H9 (cell line): ENCODE measurements around the gene CMTM5. TPM values are rescaled to one million over a fixed set of nuclear protein-coding genes. Genes with fewer than 3 reads are reported as not detected.

ENCODE experiments used
- DNase-seq: peaks from one replicate; pipeline ENCODE4 v3.0.0-alpha.2; 2017
- H2AFZ ChIP-seq: one replicate; pipeline ENCODE4 v1.6.1; 2013; ENCODE audit warnings: mild to moderate bottlenecking, low read length, control low read depth, moderate library complexity
- H2AK5ac ChIP-seq: 2 replicates; pipeline ENCODE4 v1.6.1; 2013; ENCODE audit warnings: low read length, control low read depth, mixed read lengths; ENCODE audit not compliant: insufficient read length
- H2BK120ac ChIP-seq: one replicate; pipeline ENCODE4 v1.6.1; 2013; ENCODE audit warnings: low read depth, mild to moderate bottlenecking, low read length, control low read depth, inconsistent platforms; ENCODE audit not compliant: poor library complexity, severe bottlenecking
- H2BK12ac ChIP-seq: 2 replicates; pipeline ENCODE4 v1.6.1; 2013; ENCODE audit warnings: low read length, control low read depth, mixed read lengths, low read depth; ENCODE audit not compliant: insufficient read length
- H2BK15ac ChIP-seq: 2 replicates; pipeline ENCODE4 v1.6.1; 2013; ENCODE audit warnings: low read depth, low read length, control low read depth
- H2BK20ac ChIP-seq: one replicate; pipeline ENCODE4 v1.6.1; 2013; ENCODE audit warnings: low read depth, mild to moderate bottlenecking, low read length, control low read depth, inconsistent platforms; ENCODE audit not compliant: poor library complexity, severe bottlenecking
- H2BK5ac ChIP-seq: 2 replicates; pipeline ENCODE4 v1.6.1; 2013; ENCODE audit warnings: low read length, control low read depth, mixed read lengths; ENCODE audit not compliant: insufficient read length
- H3K14ac ChIP-seq: 2 replicates; pipeline ENCODE4 v1.6.1; 2013; ENCODE audit warnings: low read length, control low read depth; ENCODE audit not compliant: insufficient read depth
- H3K18ac ChIP-seq: 2 replicates; pipeline ENCODE4 v1.6.1; 2013; ENCODE audit warnings: low read depth, mild to moderate bottlenecking, mixed read lengths, low read length, control low read depth; ENCODE audit not compliant: insufficient read length
- H3K23ac ChIP-seq: 2 replicates; pipeline ENCODE4 v1.6.1; 2013; ENCODE audit warnings: low read length, control low read depth, mixed read lengths, low read depth; ENCODE audit not compliant: insufficient read length
- H3K23me2 ChIP-seq: 2 replicates; pipeline ENCODE4 v1.6.1; 2013; ENCODE audit warnings: low read depth, mild to moderate bottlenecking, mixed read lengths, low read length, control low read depth; ENCODE audit not compliant: insufficient read length, poor library complexity, severe bottlenecking
- H3K27ac ChIP-seq: 2 replicates; pipeline ENCODE4 v1.5.1; 2013; ENCODE audit warnings: low read length, control low read depth, mixed read lengths, low read depth; ENCODE audit not compliant: insufficient read length
- H3K27me3 ChIP-seq: 2 replicates; pipeline ENCODE4 v1.6.1; 2013; ENCODE audit warnings: low read length, control low read depth, inconsistent platforms; ENCODE audit not compliant: insufficient read depth
- H3K4ac ChIP-seq: 2 replicates; pipeline ENCODE4 v1.6.1; 2013; ENCODE audit warnings: low read depth, mild to moderate bottlenecking, control low read depth, inconsistent platforms, low read length, moderate library complexity
- H3K4me1 ChIP-seq: 2 replicates; pipeline ENCODE4 v1.6.1; 2013; ENCODE audit warnings: low read length, control low read depth, inconsistent platforms; ENCODE audit not compliant: insufficient read depth
- H3K4me2 ChIP-seq: 2 replicates; pipeline ENCODE4 v1.6.1; 2013; ENCODE audit warnings: low read length, control low read depth, mixed read lengths; ENCODE audit not compliant: insufficient read length, insufficient read depth
- H3K56ac ChIP-seq: 2 replicates; pipeline ENCODE4 v1.6.1; 2013; ENCODE audit warnings: low read depth, mild to moderate bottlenecking, mixed read lengths, low read length, control low read depth; ENCODE audit not compliant: insufficient read length
- H3K79me1 ChIP-seq: 2 replicates; pipeline ENCODE4 v1.6.1; 2013; ENCODE audit warnings: low read depth, mild to moderate bottlenecking, moderate library complexity, low read length, control low read depth, inconsistent platforms; ENCODE audit not compliant: insufficient read depth, poor library complexity, severe bottlenecking
- H3K79me2 ChIP-seq: 2 replicates; pipeline ENCODE4 v1.6.1; 2013; ENCODE audit warnings: low read length, control low read depth, inconsistent platforms; ENCODE audit not compliant: insufficient read depth
- H3K9ac ChIP-seq: 2 replicates; pipeline ENCODE4 v1.6.1; 2013; ENCODE audit warnings: low read length, control low read depth, mixed read lengths; ENCODE audit not compliant: insufficient read length; ENCODE audit errors: extremely low read depth
- H3K9me3 ChIP-seq: one replicate; pipeline ENCODE4 v1.6.1; 2013; ENCODE audit warnings: low read depth, low read length, inconsistent platforms; ENCODE audit not compliant: control insufficient read depth
- H3T11ph ChIP-seq: one replicate; pipeline ENCODE4 v1.6.1; 2013; ENCODE audit warnings: mild to moderate bottlenecking, low read length, control low read depth, inconsistent platforms
- H4K20me1 ChIP-seq: one replicate; pipeline ENCODE4 v1.6.1; 2013; ENCODE audit not compliant: control insufficient read depth, insufficient read length, insufficient read depth
- H4K5ac ChIP-seq: 2 replicates; pipeline ENCODE4 v1.6.1; 2013; ENCODE audit warnings: low read depth, mild to moderate bottlenecking, mixed read lengths, low read length, control low read depth; ENCODE audit not compliant: insufficient read length
- H4K8ac ChIP-seq: replicated peaks from 2 replicates; pipeline ENCODE4 v1.6.1; 2013; ENCODE audit warnings: low read length, control low read depth, mixed read lengths, low read depth; ENCODE audit not compliant: insufficient read length
- H4K91ac ChIP-seq: 2 replicates; pipeline ENCODE4 v1.6.1; 2013; ENCODE audit warnings: low read depth, mild to moderate bottlenecking, moderate library complexity, mixed read lengths, low read length, control low read depth; ENCODE audit not compliant: insufficient read length
- H3K27ac Mint-ChIP-seq, 3 experiments: 2 replicates in 2 of 3; 3 replicates in 1 of 3; pipeline ENCODE4 v1.8.0; 2020 to 2021; ENCODE audit warnings: mixed read lengths in 3 of 3, mild to moderate bottlenecking in 1 of 3, moderate library complexity in 1 of 3
- H3K27me3 Mint-ChIP-seq: 2 replicates; pipeline ENCODE4 v1.8.0; 2021; ENCODE audit warnings: low read depth, mild to moderate bottlenecking, moderate library complexity, mixed read lengths
- H3K36me3 Mint-ChIP-seq, 3 experiments: 2 replicates in 2 of 3; 3 replicates in 1 of 3; pipeline ENCODE4 v1.8.0; 2020 to 2021; ENCODE audit warnings: low read depth in 3 of 3, mixed read lengths in 3 of 3; ENCODE audit not compliant: insufficient read depth in 1 of 3
- H3K4me1 Mint-ChIP-seq, 2 experiments: 2 replicates each; pipeline ENCODE4 v1.8.0; 2020; ENCODE audit warnings: mixed read lengths in 2 of 2
- H3K4me3 Mint-ChIP-seq, 2 experiments: 2 replicates in 1 of 2; 3 replicates in 1 of 2; pipeline ENCODE4 v1.8.0; 2020 to 2021; ENCODE audit warnings: mild to moderate bottlenecking in 2 of 2, mixed read lengths in 2 of 2, moderate library complexity in 1 of 2
- H3K9me3 Mint-ChIP-seq, 2 experiments: 2 replicates in 1 of 2; 3 replicates in 1 of 2; pipeline ENCODE4 v1.8.0; 2020; ENCODE audit warnings: mild to moderate bottlenecking in 2 of 2, mixed read lengths in 2 of 2, moderate library complexity in 1 of 2
- WGBS: extraction: QIAGEN DNeasy Blood & Tissue Kit; methylation state at CpG from one replicate; pipeline ENCODE4 v1.1.7; 2013; ENCODE audit warnings: missing lambda C conversion rate, low lambda C conversion rate, mixed read lengths; ENCODE audit not compliant: insufficient read length; ENCODE audit errors: extremely low coverage; 5-methylcytosine and 5-hydroxymethylcytosine counted together
- total RNA-seq: library from RNA; stranded (reverse); gene quantifications from 2 replicates; pipeline ENCODE4 v1.2.1, GENCODE V29; 2021
- TF ChIP-seq, protein P1 (sequence below): fragments of 200-600 bp; sonication (generic); conservative IDR thresholded peaks from 3 replicates; pipeline ENCODE4 v1.8.0; 2021; ENCODE audit warnings: antibody characterized with exemption, mild to moderate bottlenecking

CMTM5 gene
- total RNA-seq, 1 experiment from 2014 or later, result not detected

DNA sequence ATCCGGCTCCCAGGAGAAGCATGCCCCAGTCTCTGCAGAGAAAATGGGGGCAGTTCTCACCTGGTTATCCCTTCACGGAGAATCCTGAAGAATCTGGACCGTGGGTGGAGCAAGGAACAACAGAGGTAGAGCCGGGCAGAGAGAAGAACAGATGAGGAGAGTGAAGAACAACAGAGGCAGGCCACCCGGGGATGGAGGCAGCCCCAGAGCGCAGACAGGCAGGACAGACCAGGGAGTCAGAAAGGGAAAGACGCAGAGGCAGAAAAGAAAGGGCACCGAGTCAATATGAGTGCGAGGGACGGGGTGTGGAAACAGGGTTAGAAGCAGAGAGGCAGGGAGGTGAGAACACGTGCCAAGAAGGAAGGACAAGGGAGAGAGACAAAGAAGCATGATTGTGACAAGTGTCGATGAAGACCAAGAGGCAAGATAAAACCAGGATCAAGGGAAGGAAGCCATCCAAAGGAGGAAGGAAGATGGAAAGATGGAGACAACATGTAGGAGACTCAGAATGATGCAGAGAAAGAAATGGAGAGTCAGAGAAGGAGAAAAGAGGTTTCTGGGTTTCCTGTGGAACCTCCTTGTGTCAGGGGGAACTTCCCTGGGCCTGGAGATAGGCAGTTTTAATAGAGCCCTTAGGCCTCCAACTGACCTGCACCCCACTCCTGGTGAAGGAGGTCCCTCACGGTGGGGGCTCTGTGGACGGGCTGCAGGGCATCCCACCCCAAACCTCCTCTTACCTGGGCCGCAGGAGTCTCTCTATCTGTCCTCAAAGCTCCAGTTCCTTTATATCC lies 30.9 kb downstream of the CMTM5 start, which contains the start of gene MYH6:
Gene MYH6 (minus strand): TSS at position 758 of the 791 bp plus-strand sequence. CDS start 1,050 bp downstream, outside the sequence.
- Histone ChIP-seq H3K23me2 (no peaks in the 10 kb centered on the region), H3K4me1 (no peaks in the 10 kb centered on the region), H2BK5ac (no peak within 1 kb of the TSS), H3K79me1 (no peaks in the 10 kb centered on the region), H2BK12ac (no peak within 1 kb of the TSS), H2BK15ac (no peak within 1 kb of the TSS), H3K23ac (no peak within 1 kb of the TSS), H4K91ac (no peak within 1 kb of the TSS), H3K27me3 (no peaks in the 10 kb centered on the region), H3K9me3 (no peaks in the 10 kb centered on the region), H4K20me1 (no peaks in the 10 kb centered on the region), H4K8ac (no peak within 1 kb of the TSS), H3K27ac (no peak within 1 kb of the TSS), H3K14ac (no peak within 1 kb of the TSS; the same call in 1 of the 2 replicates), H2BK20ac (no peak within 1 kb of the TSS), H2AK5ac (no peak within 1 kb of the TSS), H4K5ac (no peak within 1 kb of the TSS), H3K4me2 (no peak within 1 kb of the TSS), H3K56ac (no peak within 1 kb of the TSS), H3T11ph (no peak within 1 kb of the TSS), H2AFZ (no peak within 1 kb of the TSS), H3K4ac (no peak within 1 kb of the TSS), H3K18ac (no peak within 1 kb of the TSS), H3K9ac (no peak within 1 kb of the TSS), H3K79me2 (no peaks in the 10 kb centered on the region), H2BK120ac (no peak within 1 kb of the TSS)
- H3K27me3 Mint-ChIP-seq, result peaks cover 56% of the 10 kb centered on the region
- H3K9me3 Mint-ChIP-seq, result no peaks in the 10 kb centered on the region
- no peak within 1 kb of the TSS for H3K27ac Mint-ChIP-seq
- peaks cover 15 to 20% of the 10 kb centered on the region in 2 experiments for H3K4me1 Mint-ChIP-seq
- TF ChIP-seq, protein P1, sequence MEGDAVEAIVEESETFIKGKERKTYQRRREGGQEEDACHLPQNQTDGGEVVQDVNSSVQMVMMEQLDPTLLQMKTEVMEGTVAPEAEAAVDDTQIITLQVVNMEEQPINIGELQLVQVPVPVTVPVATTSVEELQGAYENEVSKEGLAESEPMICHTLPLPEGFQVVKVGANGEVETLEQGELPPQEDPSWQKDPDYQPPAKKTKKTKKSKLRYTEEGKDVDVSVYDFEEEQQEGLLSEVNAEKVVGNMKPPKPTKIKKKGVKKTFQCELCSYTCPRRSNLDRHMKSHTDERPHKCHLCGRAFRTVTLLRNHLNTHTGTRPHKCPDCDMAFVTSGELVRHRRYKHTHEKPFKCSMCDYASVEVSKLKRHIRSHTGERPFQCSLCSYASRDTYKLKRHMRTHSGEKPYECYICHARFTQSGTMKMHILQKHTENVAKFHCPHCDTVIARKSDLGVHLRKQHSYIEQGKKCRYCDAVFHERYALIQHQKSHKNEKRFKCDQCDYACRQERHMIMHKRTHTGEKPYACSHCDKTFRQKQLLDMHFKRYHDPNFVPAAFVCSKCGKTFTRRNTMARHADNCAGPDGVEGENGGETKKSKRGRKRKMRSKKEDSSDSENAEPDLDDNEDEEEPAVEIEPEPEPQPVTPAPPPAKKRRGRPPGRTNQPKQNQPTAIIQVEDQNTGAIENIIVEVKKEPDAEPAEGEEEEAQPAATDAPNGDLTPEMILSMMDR, result no peak
- no CpG with 5 or more reads among the region's 15 CpGs for WGBS
- no peak for DNase-seq
- H3K36me3 Mint-ChIP-seq, result no peaks in the 10 kb centered on the region
- H3K4me3 Mint-ChIP-seq, result no peak within 1 kb of the TSS
